K562 (cell line): ENCODE results near the gene GABARAP. TPM values are rescaled to one million over a fixed set of nuclear protein-coding genes. Genes with fewer than 3 reads are reported as not detected.
A peak's percentile ranks its signal among the peaks of the same experiment; 100 is the strongest.

Experiments used
- ATAC-seq: fragments of 200-7000 bp; cut with Tn5 transposase; 3 replicates; pipeline ENCODE4 v1.9.1; 2020; ENCODE audit warnings: moderate library complexity
- BruUV-seq: library from RNA; stranded (reverse); fragments of 400-500 nt; replicated peaks from 2 replicates; lab custom pipeline; 2021; lab: Mats Ljungman, UMichigan
- CTCF ChIA-PET: fragments of 300-600 bp; formaldehyde crosslinking; extraction: SDS; loops from one replicate; lab custom pipeline; 2021; ENCODE audit warnings: low intra/inter-chr PET ratio; lab: Yijun Ruan, JAX
- POLR2A ChIA-PET: fragments of 300-600, 350-650 bp; sonication (Branson Sonifier 250); formaldehyde crosslinking; extraction: SDS; loops from one replicate; lab custom pipeline; 2021; ENCODE audit warnings: antibody characterized with exemption, inconsistent platforms; lab: Yijun Ruan, JAX
- DNase-seq, 4 experiments: peaks; one replicate each; pipeline versions ENCODE4 v3.0.0 to v3.0.0-alpha.2; 2011 to 2018; ENCODE audit warnings: low spot score in 3 of 4, mixed read lengths in 3 of 4; ENCODE audit errors: extremely low read depth in 1 of 4
- FAIRE-seq: peaks from 2 replicates; lab custom pipeline; 2011; peaks lifted over from hg19 to GRCh38; lab: Jason Lieb, UNC
- H2AFZ ChIP-seq: 2 replicates; pipeline ENCODE4 v1.6.0; 2011; ENCODE audit warnings: low read depth, low read length, control low read depth, inconsistent platforms
- H3K27ac ChIP-seq: fragments of 200-600 bp; 3 replicates; pipeline ENCODE4 v1.8.0; 2011; ENCODE audit warnings: low read depth, mild to moderate bottlenecking, control low read depth, inconsistent platforms, low read length, moderate library complexity, mixed read lengths; ENCODE audit errors: extremely low read depth
- H3K27me3 ChIP-seq, 2 experiments: fragments of 300-600 bp in 1 of 2; 2 replicates in 1 of 2; 3 replicates in 1 of 2; pipeline versions ENCODE4 v1.6.0 to v1.8.0; 2011; ENCODE audit warnings: inconsistent platforms in 2 of 2, low read length in 2 of 2, mild to moderate bottlenecking in 1 of 2, mixed read lengths in 1 of 2, moderate library complexity in 1 of 2; ENCODE audit not compliant: control insufficient read depth in 2 of 2, insufficient read depth in 2 of 2
- H3K36me3 ChIP-seq: fragments of 300-600 bp; 3 replicates; pipeline ENCODE4 v1.8.0; 2011; ENCODE audit warnings: mild to moderate bottlenecking, low read length, inconsistent platforms; ENCODE audit not compliant: control insufficient read depth, insufficient read depth
- H3K4me1 ChIP-seq, 2 experiments: fragments of 200-600 bp in 1 of 2; replicated peaks in 1 of 2; 2 replicates in 1 of 2; 3 replicates in 1 of 2; pipeline versions ENCODE4 v1.5.1 to v1.8.0; 2011; ENCODE audit warnings: inconsistent platforms in 2 of 2, low read length in 2 of 2, mild to moderate bottlenecking in 1 of 2, mixed read lengths in 1 of 2, moderate library complexity in 1 of 2; ENCODE audit not compliant: control insufficient read depth in 2 of 2, insufficient read depth in 2 of 2
- H3K4me2 ChIP-seq: 2 replicates; pipeline ENCODE4 v1.6.1; 2011; ENCODE audit warnings: low read length, control low read depth, inconsistent platforms, mixed read lengths; ENCODE audit not compliant: insufficient read depth
- H3K4me3 ChIP-seq: fragments of 200-600 bp; sonication (generic), shearing (Covaris generic); 2 replicates; pipeline ENCODE4 v1.5.1; 2016; ENCODE audit warnings: control low read depth, inconsistent platforms
- H3K79me2 ChIP-seq: fragments of 200-600 bp; 3 replicates; pipeline ENCODE4 v1.8.0; 2011; ENCODE audit warnings: low read length, inconsistent platforms; ENCODE audit not compliant: control insufficient read depth, insufficient read depth
- H3K9ac ChIP-seq, 2 experiments: 2 replicates each; pipeline versions ENCODE4 v1.6.0 to v1.6.1; 2011; ENCODE audit warnings: low read depth in 2 of 2, low read length in 2 of 2, control low read depth in 1 of 2, inconsistent platforms in 1 of 2, mild to moderate bottlenecking in 1 of 2, mixed read lengths in 1 of 2; ENCODE audit not compliant: insufficient read depth in 1 of 2
- H3K9me1 ChIP-seq: one replicate; pipeline ENCODE4 v1.6.0; 2011; ENCODE audit warnings: inconsistent platforms, mild to moderate bottlenecking, low read length, moderate library complexity; ENCODE audit not compliant: control insufficient read depth, insufficient read depth
- H3K9me3 ChIP-seq: replicated peaks from 2 replicates; pipeline ENCODE4 v1.5.1; 2011; ENCODE audit warnings: low read depth, low read length, inconsistent platforms; ENCODE audit not compliant: control insufficient read depth, insufficient read depth
- H4K20me1 ChIP-seq: replicated peaks from 2 replicates; pipeline ENCODE4 v1.6.1; 2011; ENCODE audit warnings: low read length, inconsistent platforms, mixed read lengths; ENCODE audit not compliant: control insufficient read depth, insufficient read depth
- CBX1 ChIP-seq: sonication (generic); IDR thresholded peaks from 2 replicates; pipeline ENCODE4 v1.6.1; 2016; ENCODE audit warnings: antibody characterized with exemption, low read depth, mild to moderate bottlenecking
- E2F8 ChIP-seq: fragments of 450-650 bp; IDR thresholded peaks from 2 replicates; pipeline ENCODE4 v1.7.1; 2018; ENCODE audit warnings: mild to moderate bottlenecking, low read depth; ENCODE audit not compliant: partially characterized antibody
- HDAC1 ChIP-seq, 2 experiments: fragments of 450-650 bp; IDR thresholded peaks; 2 replicates each; pipeline ENCODE4 v1.6.1; 2016 to 2017; ENCODE audit warnings: inconsistent platforms in 1 of 2, mild to moderate bottlenecking in 1 of 2, moderate library complexity in 1 of 2
- KAT7 ChIP-seq: sonication (generic); formaldehyde crosslinking; IDR thresholded peaks from 2 replicates; pipeline ENCODE4 v1.8.0; 2022; ENCODE audit warnings: missing genetic modification reagents, mild to moderate bottlenecking, borderline replicate concordance
- MAFF ChIP-seq: IDR thresholded peaks from 2 replicates; pipeline ENCODE4 v1.6.1; 2012; ENCODE audit warnings: low read length, improper control_type of control experiment
- NCOA2 ChIP-seq, 2 experiments: fragments of 450-650 bp; IDR thresholded peaks; 2 replicates each; pipeline ENCODE4 v1.6.1; 2018; ENCODE audit warnings: mild to moderate bottlenecking in 2 of 2, moderate library complexity in 1 of 2; ENCODE audit not compliant: partially characterized antibody in 2 of 2
- NFE2L1 ChIP-seq: fragments of 450-650 bp; IDR thresholded peaks from 2 replicates; pipeline ENCODE4 v1.6.1; 2016; ENCODE audit warnings: missing genetic modification characterization, low read depth, mild to moderate bottlenecking, missing compliant biosample characterization, moderate library complexity, borderline replicate concordance
- PRDM10 ChIP-seq: fragments of 450-650 bp; IDR thresholded peaks from 2 replicates; pipeline ENCODE4 v1.6.1; 2018; ENCODE audit not compliant: partially characterized antibody
- RHOXF2B ChIP-seq: fragments of 250-450 bp; sonication (Bioruptor Pico); conservative IDR thresholded peaks from 2 replicates; pipeline ENCODE4 v1.5.1; 2021
- ZNF134 ChIP-seq: fragments of 250-450 bp; sonication (Bioruptor Pico); conservative IDR thresholded peaks from 2 replicates; pipeline ENCODE4 v1.4.0; 2020
- ZNF143 ChIP-seq: sonication (generic); formaldehyde crosslinking; IDR thresholded peaks from 2 replicates; pipeline ENCODE4 v1.9.0; 2022; ENCODE audit warnings: mild to moderate bottlenecking, missing genetic modification reagents
- ZNF239 ChIP-seq: fragments of 250-450 bp; sonication (Bioruptor Pico); IDR thresholded peaks from 2 replicates; pipeline ENCODE4 v1.4.0; 2020; ENCODE audit warnings: mild to moderate bottlenecking
- ZNF282 ChIP-seq: sonication (generic); formaldehyde crosslinking; IDR thresholded peaks from 2 replicates; pipeline ENCODE4 v1.8.1; 2023; ENCODE audit warnings: missing genetic modification reagents
- ZNF740 ChIP-seq, 3 experiments: fragments of 200-800 bp in 1 of 3; sonication (Bioruptor generic) in 1 of 3; sonication (generic) in 1 of 3; formaldehyde crosslinking in 1 of 3; IDR thresholded peaks; 2 replicates each; pipeline versions ENCODE4 v1.6.1 to v1.8.0; 2016 to 2022; ENCODE audit warnings: mild to moderate bottlenecking in 2 of 3, missing compliant biosample characterization in 2 of 3, missing genetic modification characterization in 2 of 3, missing genetic modification reagents in 1 of 3
- WGBS: fragments of 100-300 bp; shearing (Covaris generic); methylation state at CpG from one replicate; pipeline ENCODE4 v1.1.6; 2016; ENCODE audit warnings: low coverage, mixed read lengths; ENCODE audit not compliant: insufficient coverage; ENCODE audit errors: missing lambda C conversion rate; 5-methylcytosine and 5-hydroxymethylcytosine counted together
- in situ Hi-C: fragments of 300-500 bp; cut with MboI; formaldehyde crosslinking; loops from 4 replicates; pipeline ENCODE4 v1.15.0; 2018; ENCODE audit warnings: inconsistent platforms, mixed read lengths
- intact Hi-C: fragments of 100-400 bp; cut with micrococcal nuclease; formaldehyde crosslinking; loops from 2 replicates; pipeline ENCODE4 v1.14.2; 2022
- polyA plus RNA-seq, 8 experiments: library from polyadenylated mRNA; depleted of rRNA in 4 of 8; stranded (reverse) in 5 of 8; unstranded in 3 of 8; fragments of >200 nt; fragmentation: Nextera tagmentation in 2 of 8; fragmentation: Illumina TruSeq in 1 of 8; extraction: Ambion mirVana in 2 of 8; extraction: Trizol in 1 of 8; gene quantifications; 2 replicates each; pipeline versions ENCODE4 v1.2.1 to v1.2.3, GENCODE V29; 2011 to 2014; ENCODE audit warnings: inconsistent platforms in 1 of 8, missing spikeins in 1 of 8
- total RNA-seq, 7 experiments: library from RNA; depleted of rRNA in 6 of 7; stranded (reverse); fragments of >200 nt in 6 of 7; fragmentation: Illumina TruSeq in 2 of 7; extraction: Trizol in 2 of 7; gene quantifications; 2 replicates each; pipeline versions ENCODE4 v1.2.1 to v1.2.3, GENCODE V29; 2011 to 2021; ENCODE audit warnings: low replicate concordance in 1 of 7

Gene GABARAP
- total and polyA plus RNA-seq, 9 of the 15 experiments (the other 6 are each of a cell fraction or from before 2014, with no cell fraction given) = 47.5 to 373 (median 152) TPM

GRCh38 chr17:7251661-7252175, 9.5 kb upstream of the GABARAP start, which contains the start of gene CTDNEP1:
Gene CTDNEP1, minus strand, starts transcription at chr17:7251734. Its CDS starts 438 bp downstream, at chr17:7251296.
- H4K20me1 ChIP-seq = no peaks in the 10 kb centered on the region
- peak within 1 kb of the TSS; percentile 96 for H2AFZ ChIP-seq
- no peaks in the 10 kb centered on the region for H3K9me1 ChIP-seq
- ATAC-seq (peak; percentile 96), DNase-seq (peak; percentile 73 to 97 (median 88)), FAIRE-seq (peak; percentile 100)
- POLR2A ChIA-PET = interaction anchor here (0.5 to 1.7 kb wide), 5 partner anchors 8 to 199 kb away, joined by 3 to 16 read pairs (median 3); partner anchors contain the start of genes GABARAP and PHF23
- H3K9me3 ChIP-seq = no peaks in the 10 kb centered on the region
- intact Hi-C loops = loop anchor here (2.0 kb wide), 1 partner anchor 13 kb away; the partner anchor contains the start of gene PHF23
- peak within 1 kb of the TSS; percentile 97 to 98 for H3K9ac ChIP-seq
- peaks cover 61% of the 10 kb centered on the region for H3K79me2 ChIP-seq
- CTCF ChIA-PET = interaction anchor here (0.6 kb wide), 1 partner anchor 55 kb away, joined by 3 read pairs; the partner anchor contains the start of gene EIF5A
- under 1% methylated on average over 17 of the region's 41 CpGs for WGBS
- H3K4me1 ChIP-seq = peaks cover 13 to 19% of the 10 kb centered on the region in 2 experiments; a peak in 4 of 5 replicates
- no peaks in the 10 kb centered on the region for H3K27me3 ChIP-seq
- in situ Hi-C loops = no loop called here
- H3K4me3 ChIP-seq = peak within 1 kb of the TSS; percentile 95
- peak within 1 kb of the TSS; percentile 96 for H3K27ac ChIP-seq
- BruUV-seq = no TSS peak
- H3K36me3 ChIP-seq = peaks cover 48% of the 10 kb centered on the region
- H3K4me2 ChIP-seq = peak within 1 kb of the TSS; percentile 98
- no peak for TF ChIP-seq NFE2L1
- TF ChIP-seq E2F8 = peak; percentile 60
- no peak for TF ChIP-seq CBX1
- TF ChIP-seq NCOA2 (IDR thresholded peaks at IDR 0.05; ENCODE audit: partially characterized antibody in 2 of 2) = no peak
- no peak for TF ChIP-seq PRDM10
- no peak for TF ChIP-seq KAT7 (CRISPR knock-in tag)
- TF ChIP-seq ZNF282 (CRISPR knock-in tag) = no peak
- no peak for TF ChIP-seq ZNF134 (CRISPR knock-in tag)
- TF ChIP-seq ZNF143 = no peak
- no peak for TF ChIP-seq MAFF
- peak in 1 of 2 experiments; percentile 12; a peak in 1 of 4 replicates for TF ChIP-seq HDAC1 (IDR thresholded peaks at IDR 0.05)
- no peak for TF ChIP-seq ZNF239
- TF ChIP-seq RHOXF2B (CRISPR knock-in tag) = no peak
- TF ChIP-seq ZNF740 (CRISPR knock-in tag; IDR thresholded peaks at IDR 0.05) = 0 out of 2 replicates have a peak, but pooled peaks have one; percentile 7
- TF ChIP-seq ZNF740 (tag; IDR thresholded peaks at IDR 0.05) = no peak
